OCI-LY7 (cell line): Measurements from ENCODE around the gene DNMBP.

ENCODE experiments used
- EZH2phosphoT487 ChIP-seq: fragments of 200-600 bp; sonication (generic); IDR thresholded peaks from 2 replicates; pipeline ENCODE4 v1.6.1; 2018; ENCODE audit warnings: low read depth, borderline replicate concordance, mild to moderate bottlenecking, mixed run types, antibody characterized with exemption, low read length, moderate library complexity, mixed read lengths
- TF ChIP-seq, protein P1 (sequence below): fragments of 200-600 bp; sonication (generic); conservative IDR thresholded peaks from 2 replicates; pipeline ENCODE4 v1.5.1; 2014; ENCODE audit warnings: mild to moderate bottlenecking, antibody characterized with exemption, low read length, moderate library complexity, mixed read lengths

DNA sequence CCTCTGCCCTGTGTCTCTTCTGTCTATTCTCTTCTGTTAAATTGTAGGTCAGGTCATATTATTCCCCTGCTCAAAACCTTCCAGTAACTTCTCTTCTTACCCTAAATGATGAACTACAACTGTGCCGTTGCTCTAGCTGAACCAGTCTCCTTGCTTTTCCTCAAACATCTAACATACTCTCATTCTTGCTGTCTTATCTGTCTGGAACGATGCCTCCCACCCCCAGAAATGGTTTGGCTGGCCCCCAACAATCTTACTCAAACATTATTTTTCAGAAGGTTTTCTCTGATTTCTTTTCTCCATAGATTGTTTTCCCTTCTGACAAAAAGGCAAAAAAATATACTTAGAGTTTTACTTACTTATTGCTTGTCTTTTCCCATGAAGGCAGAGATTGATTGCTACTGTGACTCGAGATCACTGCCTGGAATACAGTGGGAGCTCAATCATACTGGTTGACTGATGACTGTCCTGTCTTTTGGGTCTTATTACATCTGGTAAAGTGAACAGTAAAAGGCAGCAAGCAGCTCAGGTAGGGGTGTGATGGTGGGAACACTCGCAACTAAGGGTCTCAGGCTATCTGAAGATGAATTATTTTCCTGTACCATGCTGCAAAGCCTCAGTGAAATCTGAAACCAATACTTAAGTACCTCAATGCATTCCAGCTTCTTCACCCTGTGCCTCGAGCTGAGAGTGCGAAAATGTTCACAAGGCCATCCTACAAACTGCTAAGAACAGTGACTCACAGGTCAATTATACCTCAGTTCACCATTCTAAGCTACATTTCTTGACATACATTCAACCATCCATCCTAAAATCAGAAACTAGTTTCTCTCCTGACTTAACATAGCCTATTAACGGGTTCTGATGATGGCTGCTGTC, 67.6 kb downstream of the DNMBP start:
- TF ChIP-seq, protein P1, sequence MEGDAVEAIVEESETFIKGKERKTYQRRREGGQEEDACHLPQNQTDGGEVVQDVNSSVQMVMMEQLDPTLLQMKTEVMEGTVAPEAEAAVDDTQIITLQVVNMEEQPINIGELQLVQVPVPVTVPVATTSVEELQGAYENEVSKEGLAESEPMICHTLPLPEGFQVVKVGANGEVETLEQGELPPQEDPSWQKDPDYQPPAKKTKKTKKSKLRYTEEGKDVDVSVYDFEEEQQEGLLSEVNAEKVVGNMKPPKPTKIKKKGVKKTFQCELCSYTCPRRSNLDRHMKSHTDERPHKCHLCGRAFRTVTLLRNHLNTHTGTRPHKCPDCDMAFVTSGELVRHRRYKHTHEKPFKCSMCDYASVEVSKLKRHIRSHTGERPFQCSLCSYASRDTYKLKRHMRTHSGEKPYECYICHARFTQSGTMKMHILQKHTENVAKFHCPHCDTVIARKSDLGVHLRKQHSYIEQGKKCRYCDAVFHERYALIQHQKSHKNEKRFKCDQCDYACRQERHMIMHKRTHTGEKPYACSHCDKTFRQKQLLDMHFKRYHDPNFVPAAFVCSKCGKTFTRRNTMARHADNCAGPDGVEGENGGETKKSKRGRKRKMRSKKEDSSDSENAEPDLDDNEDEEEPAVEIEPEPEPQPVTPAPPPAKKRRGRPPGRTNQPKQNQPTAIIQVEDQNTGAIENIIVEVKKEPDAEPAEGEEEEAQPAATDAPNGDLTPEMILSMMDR: no peak
- no peak for TF ChIP-seq EZH2phosphoT487
